HG03442 (cell line): ENCODE data around the gene THAP4.
"Not testable (repeated sequence)": the region's sequence is repeated elsewhere in the genome, so short reads cannot be mapped to it uniquely, and the experiment has no call there.

Experiments
- ATAC-seq: cut with Tn5 transposase; IDR thresholded peaks from one replicate; pipeline ENCODE4 v1.9.1; 2021; ENCODE audit warnings: mild to moderate bottlenecking, moderate library complexity; ENCODE audit not compliant: unreplicated experiment

The THAP4 gene

GRCh38 chr2:241665731-241666440 lies 28.9 kb upstream of the THAP4 start:
- no peak for ATAC-seq

GRCh38 chr2:241662731-241663130 lies 25.8 kb upstream of the THAP4 start:
- not testable (repeated sequence) for ATAC-seq

GRCh38 chr2:241660593-241661213 lies 23.7 kb upstream of the THAP4 start:
- ATAC-seq, result no peak

- no peak for ATAC-seq
Observed at GRCh38 chr2:241659150-241659739, 22.3 kb upstream of the THAP4 start.

GRCh38 chr2:241658296-241658695 lies 21.3 kb upstream of the THAP4 start:
- ATAC-seq, result no peak

- ATAC-seq, result no peak
Observed at GRCh38 chr2:241657786-241658254, 20.9 kb upstream of the THAP4 start.

GRCh38 chr2:241656190-241656741 lies 19.3 kb upstream of the THAP4 start:
- no peak for ATAC-seq

- no peak for ATAC-seq
Observed at GRCh38 chr2:241655516-241656189, 18.7 kb upstream of the THAP4 start.

GRCh38 chr2:241654551-241654950 lies 17.6 kb upstream of the THAP4 start:
- no peak for ATAC-seq

- ATAC-seq, result no peak
Observed at GRCh38 chr2:241653210-241653750, 16.3 kb upstream of the THAP4 start.

- no peak for ATAC-seq
Observed at GRCh38 chr2:241652722-241653121, 15.8 kb upstream of the THAP4 start.

GRCh38 chr2:241652142-241652541 lies 15.2 kb upstream of the THAP4 start:
- no peak for ATAC-seq

- ATAC-seq, result no peak
Observed at GRCh38 chr2:241649927-241650326, 13.0 kb upstream of the THAP4 start.

GRCh38 chr2:241649404-241649803 lies 12.4 kb upstream of the THAP4 start:
- ATAC-seq, result no peak

- no peak for ATAC-seq
Observed at GRCh38 chr2:241648453-241648852, 11.5 kb upstream of the THAP4 start.

GRCh38 chr2:241645915-241646645 lies 9.1 kb upstream of the THAP4 start:
- ATAC-seq, result no peak

- no peak for ATAC-seq
Observed at GRCh38 chr2:241645056-241645914, 8.3 kb upstream of the THAP4 start.

- ATAC-seq, result no peak
Observed at GRCh38 chr2:241641631-241642030, 4.7 kb upstream of the THAP4 start.

GRCh38 chr2:241640165-241640795 lies 3.3 kb upstream of the THAP4 start:
- ATAC-seq, result no peak
